ENCODE results near the gene DPP10.

DPP10 gene

GRCh38 chr2:115034801-115035200 is 592.4 kb downstream of the DPP10 start:
- DNase-seq (ENCODE audit: low read depth): no peak
- TF ChIP-seq CTCF (IDR thresholded peaks at IDR 0.05; ENCODE audit: insufficient read depth, low read depth, low read length, missing control alignments): no peak
- H3K4me3 ChIP-seq (ENCODE audit: low read length): no peak overlapping the region

GRCh38 chr2:115036818-115037217 is 594.4 kb downstream of the DPP10 start:
- H3K4me3 ChIP-seq (ENCODE audit: low read length): no peak overlapping the region
- no peak for DNase-seq (ENCODE audit: low read depth)
- TF ChIP-seq CTCF (IDR thresholded peaks at IDR 0.05; ENCODE audit: insufficient read depth, low read depth, low read length, missing control alignments): no peak

- no peak for DNase-seq (ENCODE audit: low read depth)
- H3K4me3 ChIP-seq (ENCODE audit: low read length): no peak overlapping the region
- TF ChIP-seq CTCF (IDR thresholded peaks at IDR 0.05; ENCODE audit: insufficient read depth, low read depth, low read length, missing control alignments): no peak
Measured at GRCh38 chr2:115057473-115057872, 615.0 kb downstream of the DPP10 start.

DNA sequence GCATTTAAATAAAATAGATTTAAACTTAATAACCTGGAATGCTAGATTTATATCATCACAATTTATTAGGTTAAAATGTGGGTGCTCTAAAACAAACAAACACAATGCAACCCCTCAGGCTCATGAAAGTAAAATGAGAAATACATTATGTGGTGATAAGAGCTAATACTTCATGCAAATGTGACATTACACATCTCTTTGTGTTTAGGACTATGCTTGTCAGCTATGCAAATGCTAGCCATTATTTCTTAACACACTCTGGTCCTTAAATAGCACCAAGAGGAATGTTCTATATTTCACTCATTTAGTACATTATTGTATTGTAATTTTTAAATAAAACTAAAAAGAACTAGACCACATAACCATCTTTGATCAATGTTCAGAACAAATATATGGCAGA is 627.6 kb downstream of the DPP10 start:
- DNase-seq (ENCODE audit: low read depth): no peak
- H3K4me3 ChIP-seq (ENCODE audit: low read length): no peak overlapping the region
- TF ChIP-seq CTCF (IDR thresholded peaks at IDR 0.05; ENCODE audit: insufficient read depth, low read depth, low read length, missing control alignments): no peak

- no peak for DNase-seq (ENCODE audit: low read depth)
- TF ChIP-seq CTCF (IDR thresholded peaks at IDR 0.05; ENCODE audit: insufficient read depth, low read depth, low read length, missing control alignments): no peak
- no peak overlapping the region for H3K4me3 ChIP-seq (ENCODE audit: low read length)
Measured at GRCh38 chr2:115071534-115071933, 629.1 kb downstream of the DPP10 start.

DNA sequence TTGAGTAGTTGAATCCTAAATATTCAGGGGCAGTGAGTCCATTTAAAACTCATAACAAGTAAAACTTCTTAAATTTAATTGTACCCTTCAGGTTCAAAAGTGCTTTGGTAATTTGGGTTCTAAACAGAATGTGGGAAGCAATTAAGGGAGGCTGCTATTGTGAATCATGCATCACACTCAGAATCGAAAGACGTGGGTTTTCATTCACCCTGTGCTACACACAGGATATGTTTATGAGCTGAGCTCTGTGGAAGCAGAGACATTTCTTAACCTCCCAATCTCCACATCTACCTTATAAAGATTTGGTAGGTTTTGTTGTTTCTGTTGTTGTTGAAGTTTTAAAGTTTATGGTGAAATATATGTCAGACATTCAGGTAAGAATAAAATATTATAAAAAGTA is 633.4 kb downstream of the DPP10 start:
- TF ChIP-seq CTCF (IDR thresholded peaks at IDR 0.05; ENCODE audit: insufficient read depth, low read depth, low read length, missing control alignments): no peak
- H3K4me3 ChIP-seq (ENCODE audit: low read length): no peak overlapping the region
- no peak for DNase-seq (ENCODE audit: low read depth)

DNA sequence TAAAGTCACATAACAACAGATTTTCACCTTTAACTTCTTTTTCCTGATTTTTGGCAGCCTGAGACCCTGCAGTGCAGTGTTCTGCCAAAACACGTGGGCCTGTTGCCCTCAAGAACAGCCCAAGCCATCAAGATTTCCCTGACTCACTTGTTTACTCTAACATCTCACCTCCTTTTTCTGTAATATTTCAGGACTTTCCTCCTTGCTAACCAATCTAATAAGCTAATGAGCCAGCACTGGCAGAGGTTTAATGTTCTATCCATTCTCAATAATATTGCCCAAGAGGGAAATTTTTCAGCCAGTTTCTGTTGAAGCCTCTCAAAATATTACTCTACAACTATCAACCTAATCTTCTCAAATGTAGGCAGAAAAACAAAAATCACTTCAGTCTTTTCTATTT is 635.2 kb downstream of the DPP10 start:
- DNase-seq (ENCODE audit: low read depth): no peak
- TF ChIP-seq CTCF (IDR thresholded peaks at IDR 0.05; ENCODE audit: insufficient read depth, low read depth, low read length, missing control alignments): no peak
- no peak overlapping the region for H3K4me3 ChIP-seq (ENCODE audit: low read length)

All from epithelial cell of esophagus (primary cell).